Measurements from ENCODE around the gene DYNLT4. TPM values are rescaled to one million over a fixed set of nuclear protein-coding genes. Genes with fewer than 3 reads are reported as not detected.
"Not testable (repeated sequence)": the region's sequence is repeated elsewhere in the genome, so short reads cannot be mapped to it uniquely, and the experiment has no call there.

Gene DYNLT4
- 1.00 TPM in 1 of 2 replicates, not detected in the other for total RNA-seq (2014; rRNA removed; shearing (Covaris generic))

- no peak within 1 kb of the TSS for H3K4me3 ChIP-seq (ENCODE audit: insufficient read depth, low read depth, low read length)
- no peak for DNase-seq
- H3K36me3 ChIP-seq (replicated peaks; ENCODE audit: control insufficient read depth, insufficient read depth, low read length): peaks cover 18% of the 10 kb centered on the region
- no peaks in the 10 kb centered on the region for H3K27me3 ChIP-seq (ENCODE audit: control insufficient read depth, insufficient read depth, low read length)
Measured at GRCh38 chr1:44806704-44807363, at the start of gene DYNLT4. Gene DYNLT4 (minus strand): TSS chr1:44807351. CDS start chr1:44806668, 683 bp downstream.

GRCh38 chr1:44855742-44856141, 48.6 kb upstream of the DYNLT4 start:
- Histone ChIP-seq H3K4me3 (ENCODE audit: insufficient read depth, low read depth, low read length) (no peak overlapping the region), H3K36me3 (replicated peaks; ENCODE audit: control insufficient read depth, insufficient read depth, low read length) (peaks cover 2% of the 10 kb centered on the region; the same call in 1 of the 2 replicates), H3K27me3 (ENCODE audit: control insufficient read depth, insufficient read depth, low read length) (no peaks in the 10 kb centered on the region)
- no peak for DNase-seq

GRCh38 chr1:44854970-44855369, 47.8 kb upstream of the DYNLT4 start:
- no peaks in the 10 kb centered on the region for H3K27me3 ChIP-seq (ENCODE audit: control insufficient read depth, insufficient read depth, low read length)
- H3K4me3 ChIP-seq (ENCODE audit: insufficient read depth, low read depth, low read length): no peak overlapping the region
- DNase-seq: no peak
- peaks cover 4% of the 10 kb centered on the region for H3K36me3 ChIP-seq (replicated peaks; ENCODE audit: control insufficient read depth, insufficient read depth, low read length)

- Histone ChIP-seq H3K36me3 (replicated peaks; ENCODE audit: control insufficient read depth, insufficient read depth, low read length) (peaks cover 4% of the 10 kb centered on the region), H3K4me3 (ENCODE audit: insufficient read depth, low read depth, low read length) (no peak overlapping the region), H3K27me3 (ENCODE audit: control insufficient read depth, insufficient read depth, low read length) (no peaks in the 10 kb centered on the region)
- DNase-seq: no peak
Measured at GRCh38 chr1:44853201-44853600, 46.0 kb upstream of the DYNLT4 start.

GRCh38 chr1:44851308-44851707, 44.2 kb upstream of the DYNLT4 start:
- DNase-seq: no peak
- Histone ChIP-seq H3K36me3 (replicated peaks; ENCODE audit: control insufficient read depth, insufficient read depth, low read length) (peaks cover 4% of the 10 kb centered on the region), H3K4me3 (ENCODE audit: insufficient read depth, low read depth, low read length) (no peak overlapping the region), H3K27me3 (ENCODE audit: control insufficient read depth, insufficient read depth, low read length) (no peaks in the 10 kb centered on the region)

- H3K27me3 ChIP-seq (ENCODE audit: control insufficient read depth, insufficient read depth, low read length): no peaks in the 10 kb centered on the region
- H3K4me3 ChIP-seq (ENCODE audit: insufficient read depth, low read depth, low read length): no peak overlapping the region
- no peak for DNase-seq
- H3K36me3 ChIP-seq (replicated peaks; ENCODE audit: control insufficient read depth, insufficient read depth, low read length): peaks cover 3% of the 10 kb centered on the region; the same call in 1 of the 2 replicates
Measured at GRCh38 chr1:44849575-44850132, 42.5 kb upstream of the DYNLT4 start.

GRCh38 chr1:44848456-44849181, 41.5 kb upstream of the DYNLT4 start:
- H3K27me3 ChIP-seq (ENCODE audit: control insufficient read depth, insufficient read depth, low read length): no peaks in the 10 kb centered on the region
- H3K4me3 ChIP-seq (ENCODE audit: insufficient read depth, low read depth, low read length): no peak overlapping the region
- H3K36me3 ChIP-seq (replicated peaks; ENCODE audit: control insufficient read depth, insufficient read depth, low read length): peaks cover 3% of the 10 kb centered on the region; the same call in 1 of the 2 replicates
- no peak for DNase-seq

GRCh38 chr1:44847845-44848244, 40.7 kb upstream of the DYNLT4 start:
- no peak for DNase-seq
- H3K27me3 ChIP-seq (ENCODE audit: control insufficient read depth, insufficient read depth, low read length): peaks cover 2% of the 10 kb centered on the region; the same call in 1 of the 2 replicates
- peaks cover 1% of the 10 kb centered on the region; the same call in 1 of the 2 replicates for H3K36me3 ChIP-seq (replicated peaks; ENCODE audit: control insufficient read depth, insufficient read depth, low read length)
- no peak overlapping the region for H3K4me3 ChIP-seq (ENCODE audit: insufficient read depth, low read depth, low read length)

GRCh38 chr1:44846985-44847384, 39.8 kb upstream of the DYNLT4 start:
- Histone ChIP-seq H3K27me3 (ENCODE audit: control insufficient read depth, insufficient read depth, low read length) (peaks cover 7% of the 10 kb centered on the region; the same call in 1 of the 2 replicates), H3K36me3 (replicated peaks; ENCODE audit: control insufficient read depth, insufficient read depth, low read length) (peaks cover 1% of the 10 kb centered on the region; the same call in 1 of the 2 replicates), H3K4me3 (ENCODE audit: insufficient read depth, low read depth, low read length) (no peak overlapping the region)
- DNase-seq: no peak

GRCh38 chr1:44842862-44843655, 35.9 kb upstream of the DYNLT4 start, which contains the start of gene PTCH2:
Gene PTCH2 (minus strand): TSS chr1:44843253. CDS start chr1:44842932, 321 bp downstream.
- Histone ChIP-seq H3K27me3 (ENCODE audit: control insufficient read depth, insufficient read depth, low read length) (peaks cover 10% of the 10 kb centered on the region), H3K4me3 (ENCODE audit: insufficient read depth, low read depth, low read length) (peak within 1 kb of the TSS; percentile 64), H3K36me3 (replicated peaks; ENCODE audit: control insufficient read depth, insufficient read depth, low read length) (no peaks in the 10 kb centered on the region)
- DNase-seq: peak; percentile 99

GRCh38 chr1:44842486-44842861, 35.3 kb upstream of the DYNLT4 start:
- H3K4me3 ChIP-seq (ENCODE audit: insufficient read depth, low read depth, low read length): peak overlapping the region; percentile 64
- no peaks in the 10 kb centered on the region for H3K36me3 ChIP-seq (replicated peaks; ENCODE audit: control insufficient read depth, insufficient read depth, low read length)
- H3K27me3 ChIP-seq (ENCODE audit: control insufficient read depth, insufficient read depth, low read length): peaks cover 10% of the 10 kb centered on the region
- no peak for DNase-seq

- Histone ChIP-seq H3K27me3 (ENCODE audit: control insufficient read depth, insufficient read depth, low read length) (peaks cover 10% of the 10 kb centered on the region), H3K4me3 (ENCODE audit: insufficient read depth, low read depth, low read length) (no peak overlapping the region), H3K36me3 (replicated peaks; ENCODE audit: control insufficient read depth, insufficient read depth, low read length) (no peaks in the 10 kb centered on the region)
- no peak for DNase-seq
Measured at GRCh38 chr1:44839576-44839975, 32.4 kb upstream of the DYNLT4 start.

GRCh38 chr1:44838294-44838693, 31.1 kb upstream of the DYNLT4 start:
- not testable (repeated sequence) for H3K36me3 ChIP-seq (replicated peaks; ENCODE audit: control insufficient read depth, insufficient read depth, low read length); DNase-seq; H3K4me3 ChIP-seq (ENCODE audit: insufficient read depth, low read depth, low read length)
- H3K27me3 ChIP-seq (ENCODE audit: control insufficient read depth, insufficient read depth, low read length): peaks cover 10% of the 10 kb centered on the region

Measured in H7 (cell line).